GM10266 (cell line): ENCODE measurements around the gene PHAF1.

Source experiments
- DNase-seq: peaks from one replicate; pipeline ENCODE4 v3.0.0; 2012; ENCODE audit errors: extremely low spot score
- TF ChIP-seq, protein P1 (sequence below): IDR thresholded peaks from 2 replicates; pipeline ENCODE4 v1.5.1; 2012; ENCODE audit warnings: mild to moderate bottlenecking, low read depth; ENCODE audit not compliant: control insufficient read depth, insufficient read depth; ENCODE audit errors: missing control alignments

Gene PHAF1

GRCh38 chr16:67150833-67151396 lies 41.2 kb downstream of the PHAF1 start, which contains the start of gene B3GNT9:
Gene B3GNT9, minus strand, starts transcription at chr16:67150998. Its CDS starts 513 bp downstream, at chr16:67150485.
- TF ChIP-seq, protein P1, sequence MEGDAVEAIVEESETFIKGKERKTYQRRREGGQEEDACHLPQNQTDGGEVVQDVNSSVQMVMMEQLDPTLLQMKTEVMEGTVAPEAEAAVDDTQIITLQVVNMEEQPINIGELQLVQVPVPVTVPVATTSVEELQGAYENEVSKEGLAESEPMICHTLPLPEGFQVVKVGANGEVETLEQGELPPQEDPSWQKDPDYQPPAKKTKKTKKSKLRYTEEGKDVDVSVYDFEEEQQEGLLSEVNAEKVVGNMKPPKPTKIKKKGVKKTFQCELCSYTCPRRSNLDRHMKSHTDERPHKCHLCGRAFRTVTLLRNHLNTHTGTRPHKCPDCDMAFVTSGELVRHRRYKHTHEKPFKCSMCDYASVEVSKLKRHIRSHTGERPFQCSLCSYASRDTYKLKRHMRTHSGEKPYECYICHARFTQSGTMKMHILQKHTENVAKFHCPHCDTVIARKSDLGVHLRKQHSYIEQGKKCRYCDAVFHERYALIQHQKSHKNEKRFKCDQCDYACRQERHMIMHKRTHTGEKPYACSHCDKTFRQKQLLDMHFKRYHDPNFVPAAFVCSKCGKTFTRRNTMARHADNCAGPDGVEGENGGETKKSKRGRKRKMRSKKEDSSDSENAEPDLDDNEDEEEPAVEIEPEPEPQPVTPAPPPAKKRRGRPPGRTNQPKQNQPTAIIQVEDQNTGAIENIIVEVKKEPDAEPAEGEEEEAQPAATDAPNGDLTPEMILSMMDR = no peak
- DNase-seq = peak; percentile 86

DNA sequence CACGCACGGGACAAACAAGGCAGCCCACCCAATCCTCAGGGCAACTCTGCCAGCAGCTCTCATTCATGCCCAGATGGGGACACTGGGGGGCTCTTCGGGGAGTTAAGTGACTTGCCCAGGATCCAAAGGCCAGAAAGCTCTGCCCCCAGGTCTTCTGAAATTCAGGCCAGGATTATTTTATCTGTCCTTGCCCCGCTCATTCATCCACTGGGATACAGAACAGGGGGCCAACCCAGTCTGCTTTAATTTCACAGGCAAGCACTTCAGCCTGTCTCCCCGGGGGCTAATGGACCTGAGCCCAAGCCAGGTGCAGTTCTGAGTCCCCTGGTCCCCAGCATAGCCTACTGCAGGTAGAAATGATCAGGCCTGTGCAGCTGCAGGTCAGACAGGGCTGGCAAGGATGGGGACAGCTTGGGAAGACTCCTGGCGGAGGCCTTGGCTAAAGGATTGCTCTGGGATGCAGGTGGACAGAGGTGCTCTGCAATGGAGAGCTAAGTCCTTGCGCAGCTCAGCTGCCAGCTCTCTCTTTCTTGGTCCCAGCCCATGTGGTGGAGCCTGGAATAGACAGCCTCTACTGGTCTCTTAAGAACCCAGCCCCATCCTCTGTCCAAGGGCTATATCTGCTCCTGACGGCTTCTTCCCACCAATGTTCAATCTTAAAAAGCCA lies 41.8 kb downstream of the PHAF1 start:
- DNase-seq = peak; percentile 35
- TF ChIP-seq, protein P1 = no peak

GRCh38 chr16:67154578-67155294 lies 45.0 kb downstream of the PHAF1 start:
- DNase-seq = no peak
- TF ChIP-seq, protein P1 = no peak

GRCh38 chr16:67155295-67156142 lies 45.8 kb downstream of the PHAF1 start:
- DNase-seq = peak; percentile 94
- TF ChIP-seq, protein P1 = peak; percentile 96

DNA sequence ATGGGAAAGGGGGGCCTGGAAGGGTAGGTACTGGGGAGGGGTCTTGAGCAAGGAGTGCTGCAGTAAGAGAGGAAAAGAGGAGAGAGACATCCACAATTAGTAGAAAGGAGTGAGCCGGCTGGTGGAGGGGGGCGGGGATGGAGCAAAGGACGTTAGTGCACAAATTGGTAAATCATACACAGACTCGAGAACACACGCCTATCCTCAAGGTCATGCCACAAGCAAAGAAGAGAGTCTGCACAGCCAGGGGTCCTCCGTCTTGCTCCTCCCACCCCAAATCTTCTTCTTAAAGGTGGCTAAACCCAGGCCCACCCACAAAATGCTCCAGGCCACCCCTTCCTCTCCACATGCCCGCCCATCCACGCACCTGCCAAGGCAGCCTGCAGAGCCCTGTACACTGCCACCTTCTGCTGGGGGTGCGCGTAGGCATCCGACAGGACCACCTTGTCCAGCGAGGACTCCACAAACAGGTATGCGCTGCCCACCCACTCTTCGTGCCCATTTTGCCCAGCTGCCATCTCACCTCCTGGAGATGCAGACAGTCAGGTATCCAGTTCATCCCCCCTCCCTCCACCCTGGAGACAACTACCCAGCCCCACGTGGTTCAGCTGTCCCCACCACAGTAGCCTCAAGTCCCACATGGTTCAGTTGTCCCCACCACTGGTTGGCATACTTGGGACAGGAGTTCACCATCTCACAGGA lies 46.6 kb downstream of the PHAF1 start:
- TF ChIP-seq, protein P1 = no peak

DNA sequence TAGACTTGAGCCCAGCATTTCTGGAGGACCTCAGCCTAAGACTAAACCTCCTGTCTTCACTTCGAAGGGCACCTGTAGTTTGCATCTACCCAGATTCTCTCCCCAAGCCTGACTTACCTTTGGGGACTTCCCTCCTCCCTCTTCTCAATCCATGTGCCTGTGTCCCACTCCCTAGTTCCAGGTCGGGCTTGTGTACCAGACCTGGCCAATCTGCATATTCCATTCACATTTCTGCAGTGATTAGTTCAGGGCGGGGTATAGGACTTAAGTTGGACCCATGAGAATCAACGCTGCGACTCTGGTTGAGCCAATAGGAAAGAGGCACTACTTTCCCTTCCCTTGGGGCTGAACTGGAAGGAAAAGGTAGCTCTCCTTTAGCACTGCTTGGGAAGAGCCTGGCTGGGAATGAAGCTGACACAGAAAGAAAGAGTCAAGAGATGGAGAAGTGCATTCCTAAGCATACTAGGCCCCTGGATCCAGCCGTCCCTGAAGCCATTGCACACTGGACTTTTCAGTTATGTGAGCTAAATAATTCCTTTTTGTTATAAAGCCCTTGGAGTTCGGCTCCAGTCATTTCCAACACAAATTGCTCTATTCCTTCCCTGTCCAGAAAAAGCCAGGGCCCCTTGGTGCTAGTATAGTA lies 47.5 kb downstream of the PHAF1 start:
- no peak for DNase-seq
- TF ChIP-seq, protein P1 = no peak

More for the DNA sequence above, 46.6 kb downstream of the PHAF1 start:
- no peak for DNase-seq
